Measurements from ENCODE around the gene TAF1D.

TAF1D gene

DNA sequence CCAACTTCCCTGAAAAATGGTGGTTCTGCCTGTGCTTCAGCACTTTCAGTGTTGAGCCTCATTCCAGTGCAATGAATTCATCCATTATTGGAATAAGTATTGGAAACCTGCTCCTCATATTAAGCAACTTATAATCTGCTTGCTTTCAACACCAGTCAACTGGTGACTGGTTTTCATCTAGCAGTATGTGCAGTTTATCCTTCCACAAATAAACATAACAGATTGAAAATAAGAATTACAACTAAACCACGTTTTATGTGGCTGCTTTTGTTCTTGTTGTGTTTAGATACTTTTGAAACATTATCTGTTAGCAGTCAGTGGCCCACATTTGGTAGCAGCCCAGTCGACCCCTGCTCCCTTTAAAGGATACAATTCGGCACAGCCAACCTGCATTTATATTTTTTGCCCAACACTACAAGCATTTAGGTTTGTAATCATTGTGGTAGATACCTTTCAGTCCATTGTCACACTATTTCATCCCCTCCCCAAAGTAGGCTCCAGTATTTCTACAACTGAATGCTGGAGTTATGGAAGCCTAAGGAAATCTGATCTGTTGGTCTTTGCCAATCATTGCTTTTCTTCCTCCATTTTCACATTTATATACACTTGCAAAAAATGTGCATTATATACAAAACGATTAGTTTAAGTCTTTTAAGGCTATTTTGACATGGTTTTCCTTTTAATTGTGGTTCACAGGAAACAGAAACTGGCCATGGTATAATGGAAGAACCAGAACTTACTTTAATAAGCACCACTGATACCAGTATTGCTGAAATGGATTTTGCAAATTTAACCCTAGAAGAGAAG lies 13.1 kb downstream of the TAF1D start:
- in situ Hi-C loops (cut with MboI; ENCODE audit: low sequenced_read_pairs) = no loop called here

DNA sequence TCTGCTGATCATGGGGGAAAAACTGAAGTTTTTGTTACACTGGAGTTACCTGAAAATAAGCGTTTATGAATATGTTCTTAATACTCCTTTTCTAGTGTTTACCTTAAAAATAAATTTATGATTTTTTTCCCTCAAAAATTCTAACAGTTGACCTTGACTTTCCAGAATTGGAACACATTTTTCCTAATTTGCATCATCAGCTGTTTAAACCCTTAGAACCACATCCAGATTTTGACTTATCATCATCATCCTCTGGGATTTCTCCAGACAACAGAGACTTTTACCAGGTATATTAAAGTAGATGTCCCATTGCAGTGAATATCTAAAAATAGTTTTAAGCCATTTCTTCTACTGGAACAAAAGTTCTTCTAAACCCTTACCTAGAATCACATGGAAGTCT lies 17.2 kb downstream of the TAF1D start:
- in situ Hi-C loops (cut with MboI; ENCODE audit: low sequenced_read_pairs) = no loop called here

DNA sequence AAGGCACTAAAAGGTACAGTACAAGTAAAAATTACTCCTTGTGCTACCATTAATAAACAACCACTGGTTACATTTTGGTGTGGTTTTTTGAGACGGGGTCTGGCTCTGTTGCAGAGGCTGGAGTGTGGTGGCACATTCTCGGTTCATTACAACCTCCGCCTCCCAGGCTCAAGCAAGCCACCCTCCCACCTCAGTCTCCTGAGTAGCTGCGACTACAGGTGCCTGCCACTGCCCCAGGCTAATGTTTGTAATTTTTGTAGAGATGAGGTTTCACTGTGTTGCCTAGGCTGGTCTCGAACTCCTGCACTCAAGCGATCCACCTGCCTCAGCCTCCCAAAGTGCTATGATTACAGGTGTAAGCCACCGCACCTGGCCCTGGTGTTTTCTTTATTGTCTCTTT lies 20.8 kb downstream of the TAF1D start:
- in situ Hi-C loops (cut with MboI; ENCODE audit: low sequenced_read_pairs) = no loop called here

DNA sequence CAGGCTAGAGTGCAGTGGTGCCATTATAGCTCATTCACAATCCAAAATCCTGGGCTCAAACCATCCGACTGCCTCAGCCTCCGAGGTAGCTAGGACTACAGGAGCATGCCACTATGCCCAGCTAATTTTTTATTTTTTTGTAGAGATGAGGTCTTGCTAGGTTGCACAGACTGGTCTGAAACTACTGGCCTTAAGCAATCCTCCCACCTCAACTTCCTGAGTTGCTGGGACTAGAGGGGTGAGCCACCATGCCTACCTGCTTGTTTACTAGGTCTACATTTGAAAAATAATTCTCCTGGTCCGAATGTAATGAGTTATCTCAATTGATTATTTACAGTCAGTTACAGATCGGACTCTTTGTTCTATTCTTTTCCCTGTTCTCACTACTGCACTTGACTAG lies 22.0 kb downstream of the TAF1D start:
- in situ Hi-C loops (cut with MboI; ENCODE audit: low sequenced_read_pairs) = no loop called here

DNA sequence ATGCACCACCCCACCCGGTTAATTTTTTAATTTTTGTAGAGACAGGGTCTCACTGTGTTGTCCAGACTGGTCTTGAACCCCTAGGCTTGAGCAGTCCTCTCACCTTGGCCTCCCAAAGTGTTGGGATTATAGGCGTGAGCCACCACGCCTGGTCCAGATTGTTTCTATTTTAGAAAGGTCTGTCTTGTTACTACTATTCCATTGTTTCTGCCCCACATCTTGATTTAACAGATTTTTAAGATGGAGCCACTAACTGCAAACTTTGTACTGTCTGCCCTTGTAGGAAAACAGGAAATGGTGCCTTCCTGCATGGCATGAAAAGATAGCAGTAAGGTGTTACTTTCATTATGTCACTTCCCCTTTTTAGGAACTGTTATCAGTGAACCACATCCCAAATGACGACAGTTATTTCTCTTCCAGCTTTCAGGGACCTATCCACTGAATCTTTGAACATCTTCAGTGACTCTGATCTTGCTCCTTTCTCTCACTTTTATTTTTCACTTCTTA lies 23.2 kb downstream of the TAF1D start:
- in situ Hi-C loops (cut with MboI; ENCODE audit: low sequenced_read_pairs) = no loop called here

DNA sequence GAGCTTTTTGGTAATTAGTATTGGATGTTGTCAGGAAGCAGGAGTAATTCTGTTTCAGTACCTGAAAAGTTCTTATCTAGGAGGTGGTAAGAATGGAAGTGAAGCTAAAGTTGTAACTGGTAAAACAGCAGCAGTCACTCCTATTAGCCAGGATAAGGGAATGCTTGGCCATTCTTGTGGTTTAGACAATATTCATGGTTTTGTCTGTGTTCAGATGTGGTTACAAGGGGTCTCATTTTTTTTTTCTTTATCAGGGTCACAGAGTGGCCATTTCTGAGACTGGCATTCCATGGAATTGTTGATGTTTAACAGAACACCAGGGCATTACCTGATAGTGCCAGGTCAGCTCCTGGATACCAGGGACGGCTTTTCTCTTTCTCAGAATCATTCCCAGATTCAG lies 23.8 kb downstream of the TAF1D start:
- in situ Hi-C loops (cut with MboI; ENCODE audit: low sequenced_read_pairs) = no loop called here

DNA sequence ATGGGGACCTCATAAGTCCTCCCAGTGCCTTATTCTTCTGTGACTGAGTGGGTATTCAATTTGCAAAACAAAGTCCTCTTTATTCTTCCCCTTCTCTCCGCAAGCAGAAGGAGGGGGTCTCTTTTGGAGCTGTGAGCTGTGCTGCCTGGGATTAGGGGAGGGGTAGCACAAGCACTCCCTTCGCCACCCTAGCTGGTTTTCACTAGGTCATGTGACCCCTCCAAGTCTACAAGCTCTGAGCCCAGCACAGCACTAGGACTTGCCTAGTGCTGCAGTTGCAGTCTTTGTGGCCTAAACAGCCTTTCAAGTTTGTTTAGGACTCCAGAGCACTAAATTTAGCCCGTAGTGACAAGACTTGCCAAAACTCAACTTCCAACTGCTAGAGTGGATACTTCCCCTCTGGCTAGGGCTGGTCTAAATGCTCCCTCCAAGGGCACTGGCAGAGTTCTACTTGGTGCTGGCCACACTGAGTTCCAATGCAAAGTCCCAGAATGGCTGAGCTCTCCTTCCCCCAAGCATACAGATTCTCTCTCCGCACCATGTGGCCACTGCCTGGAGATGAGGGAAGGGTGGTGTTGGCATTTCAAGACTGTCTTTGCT lies 25.4 kb downstream of the TAF1D start:
- in situ Hi-C loops (cut with MboI; ENCODE audit: low sequenced_read_pairs) = no loop called here

DNA sequence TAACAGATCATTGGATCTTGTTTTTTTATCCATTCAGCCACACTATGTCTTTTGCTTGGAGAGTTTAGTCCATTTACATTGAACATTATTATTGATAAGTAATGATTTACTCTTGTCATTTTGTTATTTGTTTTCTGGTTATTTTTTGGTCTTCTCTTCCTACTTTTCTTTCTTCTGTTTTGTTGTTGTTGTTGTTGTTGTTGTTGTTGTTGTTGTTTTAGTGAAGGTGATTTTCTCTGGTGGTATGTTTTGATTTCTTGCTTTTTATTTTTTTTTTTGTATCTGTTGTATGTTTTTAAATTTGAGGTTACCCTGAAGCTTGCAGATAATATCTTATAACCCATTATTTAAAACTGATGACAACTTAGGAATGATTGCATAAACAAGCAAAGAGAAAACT lies 28.6 kb downstream of the TAF1D start:
- in situ Hi-C loops (cut with MboI; ENCODE audit: low sequenced_read_pairs) = no loop called here

DNA sequence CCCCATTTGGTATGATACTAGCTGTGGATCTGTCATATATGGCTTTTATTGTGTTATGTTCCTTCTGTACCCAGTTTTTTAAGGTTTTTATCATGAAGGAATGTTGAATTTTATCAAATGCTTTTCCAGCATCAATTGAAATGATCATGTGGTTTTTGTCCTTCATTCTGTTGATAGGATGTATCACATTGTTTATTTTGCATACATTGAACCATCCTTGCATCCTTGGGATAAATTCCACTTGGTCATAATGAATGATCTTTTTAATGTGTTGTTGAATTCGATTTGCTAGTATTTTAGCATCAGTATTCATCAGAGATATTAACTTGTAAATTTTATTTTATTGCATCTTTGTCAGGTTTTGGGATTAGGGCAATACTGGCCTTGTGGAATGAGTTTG lies 31.1 kb downstream of the TAF1D start:
- in situ Hi-C loops (cut with MboI; ENCODE audit: low sequenced_read_pairs) = no loop called here

DNA sequence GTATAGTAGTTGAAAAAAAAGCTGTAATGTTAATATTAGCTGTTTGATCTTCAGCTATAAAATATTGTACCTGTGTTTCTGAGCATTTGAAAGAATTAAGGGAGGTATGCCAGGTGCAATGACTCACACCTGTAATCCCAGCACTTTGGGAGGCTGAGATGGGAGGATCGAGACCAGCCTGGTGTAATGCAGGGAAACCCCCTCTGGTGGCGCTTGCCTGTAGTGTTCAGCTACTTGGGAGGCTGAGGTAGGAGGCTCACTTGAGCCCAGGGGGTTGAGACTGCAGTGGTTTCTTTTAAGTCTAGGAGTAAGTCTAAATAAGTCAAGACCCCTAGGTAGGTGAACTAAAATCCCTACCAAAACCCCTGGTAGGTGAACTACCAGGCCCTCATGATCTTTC lies 37.1 kb downstream of the TAF1D start:
- in situ Hi-C loops (cut with MboI; ENCODE audit: low sequenced_read_pairs) = no loop called here

DNA sequence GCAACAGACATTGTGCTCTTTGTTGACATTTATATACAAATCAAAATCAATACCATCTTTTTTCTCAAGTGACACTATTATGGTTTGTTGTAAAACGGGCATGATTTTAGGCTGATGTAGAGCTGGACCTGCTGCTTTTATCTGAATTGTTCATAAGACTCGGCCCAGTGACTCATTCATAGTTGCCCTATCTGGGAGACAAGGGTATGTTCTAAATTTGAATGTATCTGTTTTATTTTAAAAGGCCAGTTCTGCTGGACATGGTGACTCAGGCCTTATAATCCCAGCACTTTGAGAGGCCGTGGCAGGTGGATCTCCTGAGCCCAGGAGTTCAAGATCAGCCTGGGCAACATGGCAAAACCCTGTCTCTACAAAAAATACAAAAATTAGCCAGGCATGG lies 40.5 kb downstream of the TAF1D start:
- in situ Hi-C loops (cut with MboI; ENCODE audit: low sequenced_read_pairs) = no loop called here

DNA sequence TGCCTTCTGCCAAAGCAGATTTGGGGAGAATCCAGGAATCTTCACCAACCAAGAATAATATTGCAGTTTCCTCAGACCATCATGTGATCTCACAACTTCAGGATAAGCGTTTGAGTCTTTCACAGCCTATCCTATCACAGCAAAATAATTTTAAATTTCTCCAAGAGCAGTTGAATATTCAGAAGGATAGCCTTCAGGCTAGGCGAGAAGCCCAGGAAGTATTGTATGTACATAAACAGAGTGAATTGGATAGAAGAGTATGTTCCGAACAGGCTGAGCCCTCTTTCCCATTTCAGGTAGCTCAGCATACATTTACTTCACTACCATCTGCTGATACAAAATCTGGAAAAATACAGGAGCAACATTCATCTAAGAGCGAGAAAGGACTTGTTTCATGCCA lies 43.7 kb downstream of the TAF1D start:
- in situ Hi-C loops (cut with MboI; ENCODE audit: low sequenced_read_pairs) = no loop called here

DNA sequence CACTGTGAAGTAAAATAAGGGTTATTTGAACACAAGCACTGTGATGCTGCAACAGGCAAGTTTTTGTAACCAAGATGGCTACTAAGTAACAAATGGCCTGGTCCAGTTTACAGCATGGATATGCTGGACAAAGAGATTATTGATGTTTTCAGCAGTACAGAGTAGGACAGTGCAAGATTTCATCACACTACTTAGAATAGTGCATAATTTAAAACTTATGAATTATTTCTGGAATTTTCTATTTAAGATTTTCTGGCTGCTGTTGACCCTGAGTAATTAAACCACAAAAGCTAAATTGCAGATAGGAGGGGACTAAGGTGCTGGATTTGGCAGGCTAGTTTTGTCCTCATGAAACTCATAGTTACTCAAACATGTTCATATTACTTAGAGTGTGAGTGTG lies 46.7 kb downstream of the TAF1D start:
- in situ Hi-C loops (cut with MboI; ENCODE audit: low sequenced_read_pairs) = no loop called here

DNA sequence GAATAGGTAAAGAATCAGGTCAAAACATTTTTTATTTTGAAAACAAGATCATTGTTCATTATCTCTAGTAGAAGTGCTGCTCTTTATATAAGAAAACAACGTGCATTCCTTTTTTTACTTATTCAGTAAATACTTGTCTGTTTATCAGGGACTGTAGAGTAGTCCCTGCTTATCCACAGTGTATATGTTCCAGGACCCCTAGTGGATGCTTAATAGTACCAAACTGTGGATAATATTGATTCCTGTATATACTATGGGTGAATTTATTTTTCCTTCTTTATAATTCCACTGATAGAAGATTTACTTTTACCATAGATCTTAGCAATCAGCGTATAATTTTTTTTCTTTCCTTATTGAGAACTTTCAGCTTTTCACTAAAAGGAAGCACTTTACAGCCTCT lies 47.2 kb downstream of the TAF1D start:
- in situ Hi-C loops (cut with MboI; ENCODE audit: low sequenced_read_pairs) = no loop called here

DNA sequence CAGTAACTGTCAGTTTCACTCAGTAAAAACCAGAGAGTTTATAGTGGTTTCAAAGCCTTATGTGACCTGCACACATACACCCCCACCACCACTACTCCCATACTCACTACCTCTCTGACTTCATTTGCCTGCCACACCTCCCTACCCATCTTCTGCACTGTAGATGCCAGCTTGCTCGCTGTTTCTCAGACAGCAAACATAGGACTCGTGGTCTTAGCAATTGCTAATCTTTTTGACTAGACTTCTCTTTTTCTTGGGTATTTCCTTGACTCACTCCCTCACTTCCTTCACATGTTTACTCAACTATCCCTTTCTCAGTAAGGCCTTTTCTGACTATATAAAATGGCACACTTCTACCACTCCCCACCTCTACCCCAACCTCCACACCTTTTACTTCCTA lies 52.1 kb downstream of the TAF1D start:
- in situ Hi-C loops (cut with MboI; ENCODE audit: low sequenced_read_pairs) = no loop called here

DNA sequence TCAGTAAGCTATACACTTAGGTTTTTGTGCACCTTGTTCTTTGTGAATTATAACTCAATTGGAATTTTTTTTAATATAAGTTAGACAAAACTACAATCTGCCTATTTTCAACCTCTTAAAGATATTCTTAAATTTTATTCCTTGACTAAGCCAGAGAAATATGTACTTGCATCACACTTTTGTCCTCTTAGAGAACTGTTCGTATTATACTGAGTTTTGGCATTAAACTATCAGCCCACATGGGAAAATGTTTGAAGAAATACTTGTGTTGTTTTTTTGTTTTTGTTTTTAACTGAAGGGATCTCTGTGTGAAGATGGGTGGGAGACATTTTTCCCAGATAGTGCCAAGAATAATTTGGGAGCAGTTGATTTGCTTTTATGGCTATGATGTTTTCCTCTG lies 54.5 kb downstream of the TAF1D start:
- in situ Hi-C loops (cut with MboI; ENCODE audit: low sequenced_read_pairs) = no loop called here

DNA sequence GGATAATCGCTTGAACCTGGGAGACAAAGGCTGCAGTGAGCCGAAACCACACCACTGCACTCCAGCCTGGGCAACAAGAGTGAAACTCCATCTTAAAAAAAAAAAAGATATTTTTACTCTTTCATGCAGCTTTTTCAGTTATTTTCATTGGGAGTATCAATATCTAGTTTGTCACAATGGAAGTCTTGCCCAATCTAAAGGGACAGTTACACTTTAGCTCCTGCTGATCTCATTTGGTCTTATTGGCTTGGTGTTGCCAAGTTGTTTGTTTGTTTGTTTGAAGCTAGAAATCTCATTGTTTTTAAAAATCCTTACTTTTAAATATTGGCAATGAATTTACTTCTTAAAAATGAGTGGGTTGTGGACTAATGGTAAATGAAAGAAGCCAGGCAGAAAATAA lies 55.1 kb downstream of the TAF1D start:
- in situ Hi-C loops (cut with MboI; ENCODE audit: low sequenced_read_pairs) = no loop called here
